Muscle of leg (tissue), 11 donors: Measurements from ENCODE around the gene PITX2. TPM values are rescaled to one million over a fixed set of nuclear protein-coding genes. Genes with fewer than 3 reads are reported as not detected.
"Not testable (repeated sequence)": the region's sequence is repeated elsewhere in the genome, so short reads cannot be mapped to it uniquely, and the experiment has no call there.

Experiments used
- DNase-seq: peaks from one replicate; pipeline ENCODE4 v3.0.0; 2013
- H3K27ac ChIP-seq: one replicate; pipeline ENCODE4 v1.5.1; 2013; ENCODE audit warnings: mild to moderate bottlenecking, low read length, control low read depth
- H3K27me3 ChIP-seq: one replicate; pipeline ENCODE4 v1.6.1; 2013; ENCODE audit warnings: low read length; ENCODE audit not compliant: control insufficient read depth, insufficient read depth
- H3K36me3 ChIP-seq: one replicate; pipeline ENCODE4 v1.6.1; 2013; ENCODE audit warnings: low read length; ENCODE audit not compliant: control insufficient read depth, insufficient read depth
- H3K4me1 ChIP-seq: one replicate; pipeline ENCODE4 v1.6.1; 2013; ENCODE audit warnings: low read length; ENCODE audit not compliant: control insufficient read depth, insufficient read depth
- H3K4me3 ChIP-seq: one replicate; pipeline ENCODE4 v1.5.1; 2013; ENCODE audit warnings: low read length, control low read depth
- H3K9me3 ChIP-seq: replicated peaks from 2 replicates; pipeline ENCODE4 v1.6.1; 2013; ENCODE audit warnings: low read depth, low read length; ENCODE audit not compliant: control insufficient read depth
- WGBS: methylation state at CpG from one replicate; pipeline ENCODE4 v1.1.5; 2013; ENCODE audit warnings: missing lambda C conversion rate; ENCODE audit not compliant: insufficient coverage; 5-methylcytosine and 5-hydroxymethylcytosine counted together
- polyA plus RNA-seq, 8 donors: library from polyadenylated mRNA; unstranded; fragments of 120-200 nt; gene quantifications; one replicate each; pipeline versions ENCODE4 v1.2.1 to v1.2.3, GENCODE V29; 2013; ENCODE audit warnings: inconsistent platforms in 1 of 8, low replicate concordance in 1 of 8; ENCODE audit not compliant: insufficient read length in 8 of 8, insufficient read depth in 1 of 8
- total RNA-seq: library from RNA; stranded (reverse); fragments of 120-200 nt; gene quantifications from one replicate; pipeline ENCODE4 v1.2.4, GENCODE V29; 2013

PITX2 gene
- total and polyA plus RNA-seq, 9 donors: 23.4 to 43.7 (median 40.2) TPM

DNA sequence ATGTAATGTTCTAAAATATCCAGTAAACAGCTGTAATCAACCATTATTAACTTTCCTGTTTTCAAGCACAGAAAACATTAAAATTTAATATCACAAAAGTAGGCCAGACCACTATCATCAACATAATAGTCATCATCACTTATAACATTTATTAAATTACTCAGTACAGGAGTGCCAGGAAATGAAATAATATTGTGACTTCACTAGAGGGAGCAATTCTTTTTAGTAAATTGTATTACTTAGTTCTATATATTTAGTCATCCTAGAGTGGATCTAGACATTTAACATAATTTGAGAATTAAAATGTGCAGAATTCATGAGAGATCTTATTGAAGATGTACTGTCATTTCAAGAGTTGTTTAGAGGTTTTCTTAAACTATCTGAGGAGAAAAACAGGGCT, 33.6 kb downstream of the PITX2 start:
- no peaks in the 10 kb centered on the region for H3K9me3 ChIP-seq
- H3K27ac ChIP-seq: no peak overlapping the region
- no peak overlapping the region for H3K4me3 ChIP-seq
- H3K36me3 ChIP-seq: no peaks in the 10 kb centered on the region
- no peak for DNase-seq
- H3K4me1 ChIP-seq: peaks cover 2% of the 10 kb centered on the region
- no peaks in the 10 kb centered on the region for H3K27me3 ChIP-seq

GRCh38 chr4:110587666-110588285, 35.1 kb downstream of the PITX2 start:
- Histone ChIP-seq H3K4me1 (peaks cover 2% of the 10 kb centered on the region), H3K9me3 (no peaks in the 10 kb centered on the region), H3K4me3 (no peak overlapping the region), H3K36me3 (no peaks in the 10 kb centered on the region), H3K27ac (no peak overlapping the region), H3K27me3 (no peaks in the 10 kb centered on the region)
- no peak for DNase-seq
- WGBS: 94% methylated on average over 34 of the region's 36 CpGs

DNA sequence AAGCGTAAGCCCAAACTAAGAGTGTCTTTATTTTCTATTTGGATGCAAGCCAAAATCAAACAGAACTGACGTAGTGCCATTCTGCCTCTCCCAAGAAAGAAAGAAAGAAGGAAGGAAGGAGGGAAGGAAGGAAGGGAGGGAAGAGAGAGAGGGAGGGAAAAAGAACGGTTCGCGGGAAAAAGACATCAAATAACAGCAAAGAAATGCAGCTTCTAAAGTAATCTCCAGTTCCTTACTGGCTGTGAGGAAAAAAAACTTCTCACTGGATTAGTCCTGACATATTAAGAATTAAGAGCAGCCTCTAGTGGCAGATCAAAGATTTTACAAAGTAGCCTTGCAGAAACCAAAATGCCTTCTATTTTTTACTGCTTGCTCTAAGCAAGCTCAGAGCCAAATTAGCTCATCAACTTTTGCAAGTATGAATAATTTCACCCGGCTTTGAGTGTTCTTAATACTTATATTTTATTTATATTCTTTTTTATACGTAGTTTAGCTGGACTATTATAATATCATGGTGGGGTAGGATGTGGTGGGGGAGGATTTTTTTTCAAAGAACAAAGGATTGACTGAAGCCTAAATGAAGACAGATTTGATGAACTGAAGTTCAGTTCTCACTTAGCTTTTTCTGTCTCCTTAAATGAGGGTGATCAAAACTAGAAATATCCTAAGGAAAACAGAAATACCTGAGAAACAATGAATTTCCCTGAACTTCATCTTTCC, 36.6 kb downstream of the PITX2 start:
- no peak overlapping the region for H3K27ac ChIP-seq

DNA sequence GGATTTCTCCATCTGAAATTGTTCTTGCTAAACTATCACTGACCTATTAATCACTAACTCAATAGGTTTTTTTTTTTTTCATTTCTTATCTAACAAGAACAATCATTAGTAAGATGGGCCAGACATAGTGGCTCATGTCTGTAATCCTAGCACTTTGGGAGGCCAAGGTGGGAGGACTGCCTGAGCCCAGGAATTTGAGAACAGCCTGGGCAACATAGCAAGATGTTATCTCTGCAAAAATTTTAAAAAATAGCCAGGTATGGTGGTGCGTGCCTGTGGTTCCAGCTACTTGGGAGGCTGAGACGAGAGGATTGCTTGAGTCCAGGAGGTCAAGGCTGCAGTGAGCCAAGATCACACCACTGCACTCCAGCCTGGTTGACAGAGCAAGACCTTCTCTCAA, 46.2 kb downstream of the PITX2 start:
- not testable (repeated sequence) for H3K9me3 ChIP-seq, DNase-seq, H3K27me3 ChIP-seq, H3K27ac ChIP-seq, H3K4me1 ChIP-seq, H3K4me3 ChIP-seq, H3K36me3 ChIP-seq
- WGBS: 100% methylated on average over 2 of the region's 2 CpGs

More for the DNA sequence above, 36.6 kb downstream of the PITX2 start:
- H3K9me3 ChIP-seq: no peaks in the 10 kb centered on the region
- H3K36me3 ChIP-seq: no peaks in the 10 kb centered on the region
- WGBS: 20% methylated on average over 1 of the region's 7 CpGs
- peaks cover 2% of the 10 kb centered on the region for H3K4me1 ChIP-seq
- no peaks in the 10 kb centered on the region for H3K27me3 ChIP-seq
- no peak overlapping the region for H3K4me3 ChIP-seq
- peak; percentile 52 for DNase-seq

Other genes starting within 250 kb of the PITX2 start
- gene ENPEP, start 146.9 kb downstream of the PITX2 start, total RNA-seq: 15.3 TPM
- 10 to 100 TPM; 11.3 to 42.3 (median 20.9) TPM for gene ENPEP, start 146.9 kb downstream of the PITX2 start, polyA plus RNA-seq